A172 (cell line): ENCODE results near the gene RSRC1. TPM values are rescaled to one million over a fixed set of nuclear protein-coding genes. Genes with fewer than 3 reads are reported as not detected.

ENCODE experiments used
- DNase-seq: peaks from one replicate; pipeline ENCODE4 v3.0.0-alpha.2; 2015; ENCODE audit warnings: low spot score
- total RNA-seq: library from RNA; depleted of rRNA; stranded (reverse); fragments of >200 nt; shearing (Covaris generic); gene quantifications from 2 replicates; pipeline ENCODE4 v1.2.3, GENCODE V29; 2014

RSRC1 gene
- total RNA-seq, 1 experiment from 2014 or later, result 108 TPM

GRCh38 chr3:158127250-158128219 is 17.6 kb downstream of the RSRC1 start:
- DNase-seq, result peak; percentile 50

- no peak for DNase-seq
These were observed 18.9 kb downstream of the RSRC1 start for GRCh38 chr3:158128755-158129154.

- DNase-seq, result no peak
These were observed 24.5 kb downstream of the RSRC1 start for GRCh38 chr3:158134363-158134762.

GRCh38 chr3:158140396-158140795 is 30.5 kb downstream of the RSRC1 start:
- DNase-seq, result no peak

- DNase-seq, result no peak
These were observed 38.3 kb downstream of the RSRC1 start for GRCh38 chr3:158148218-158148617.

GRCh38 chr3:158152186-158152585 is 42.3 kb downstream of the RSRC1 start:
- peak; percentile 34 for DNase-seq

- DNase-seq, result no peak
These were observed 49.1 kb downstream of the RSRC1 start for GRCh38 chr3:158158969-158159368.

- no peak for DNase-seq
These were observed 49.8 kb downstream of the RSRC1 start for GRCh38 chr3:158159714-158160113.

- DNase-seq, result no peak
These were observed 51.1 kb downstream of the RSRC1 start for GRCh38 chr3:158160958-158161357.

- DNase-seq, result no peak
These were observed 55.3 kb downstream of the RSRC1 start for GRCh38 chr3:158165141-158165655.

- no peak for DNase-seq
These were observed 55.8 kb downstream of the RSRC1 start for GRCh38 chr3:158165730-158166129.

GRCh38 chr3:158166223-158166622 is 56.3 kb downstream of the RSRC1 start:
- DNase-seq, result no peak

GRCh38 chr3:158167737-158168557 is 58.1 kb downstream of the RSRC1 start:
- DNase-seq, result peak; percentile 99

GRCh38 chr3:158169091-158169491 is 59.2 kb downstream of the RSRC1 start:
- peak; percentile 6 for DNase-seq

GRCh38 chr3:158181096-158181495 is 71.2 kb downstream of the RSRC1 start:
- no peak for DNase-seq

- no peak for DNase-seq
These were observed 75.8 kb downstream of the RSRC1 start for GRCh38 chr3:158185711-158186110.

- DNase-seq, result no peak
These were observed 91.1 kb downstream of the RSRC1 start for GRCh38 chr3:158200955-158201354.

- DNase-seq, result no peak
These were observed 95.4 kb downstream of the RSRC1 start for GRCh38 chr3:158205324-158205723.

GRCh38 chr3:158205994-158206393 is 96.1 kb downstream of the RSRC1 start:
- no peak for DNase-seq

GRCh38 chr3:158210067-158210466 is 100.2 kb downstream of the RSRC1 start:
- DNase-seq, result no peak

GRCh38 chr3:158213461-158213860 is 103.6 kb downstream of the RSRC1 start:
- DNase-seq, result no peak

- DNase-seq, result no peak
These were observed 108.1 kb downstream of the RSRC1 start for GRCh38 chr3:158217992-158218391.
